Measurements from ENCODE around the gene RBM42.

- TF ChIP-seq, protein P1, sequence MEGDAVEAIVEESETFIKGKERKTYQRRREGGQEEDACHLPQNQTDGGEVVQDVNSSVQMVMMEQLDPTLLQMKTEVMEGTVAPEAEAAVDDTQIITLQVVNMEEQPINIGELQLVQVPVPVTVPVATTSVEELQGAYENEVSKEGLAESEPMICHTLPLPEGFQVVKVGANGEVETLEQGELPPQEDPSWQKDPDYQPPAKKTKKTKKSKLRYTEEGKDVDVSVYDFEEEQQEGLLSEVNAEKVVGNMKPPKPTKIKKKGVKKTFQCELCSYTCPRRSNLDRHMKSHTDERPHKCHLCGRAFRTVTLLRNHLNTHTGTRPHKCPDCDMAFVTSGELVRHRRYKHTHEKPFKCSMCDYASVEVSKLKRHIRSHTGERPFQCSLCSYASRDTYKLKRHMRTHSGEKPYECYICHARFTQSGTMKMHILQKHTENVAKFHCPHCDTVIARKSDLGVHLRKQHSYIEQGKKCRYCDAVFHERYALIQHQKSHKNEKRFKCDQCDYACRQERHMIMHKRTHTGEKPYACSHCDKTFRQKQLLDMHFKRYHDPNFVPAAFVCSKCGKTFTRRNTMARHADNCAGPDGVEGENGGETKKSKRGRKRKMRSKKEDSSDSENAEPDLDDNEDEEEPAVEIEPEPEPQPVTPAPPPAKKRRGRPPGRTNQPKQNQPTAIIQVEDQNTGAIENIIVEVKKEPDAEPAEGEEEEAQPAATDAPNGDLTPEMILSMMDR (IDR thresholded peaks at IDR 0.05), result no peak
- TF ChIP-seq EP300 (IDR thresholded peaks at IDR 0.05), result no peak
- TF ChIP-seq POLR2AphosphoS5 (IDR thresholded peaks at IDR 0.05), result no peak
- TF ChIP-seq POLR2A (IDR thresholded peaks at IDR 0.05; ENCODE audit: low read depth), result no peak
These were observed 35.1 kb downstream of the RBM42 start for GRCh38 chr19:35663981-35664380.
